ENCODE measurements around the gene CR1. TPM values are rescaled to one million over a fixed set of nuclear protein-coding genes. Genes with fewer than 3 reads are reported as not detected.
"Not testable (repeated sequence)": the region's sequence is repeated elsewhere in the genome, so short reads cannot be mapped to it uniquely, and the experiment has no call there.

The CR1 gene
- total and polyA plus RNA-seq, 2 donors (not counting 3 experiments of a cell fraction or from before 2014, with no cell fraction given), result not detected

DNA sequence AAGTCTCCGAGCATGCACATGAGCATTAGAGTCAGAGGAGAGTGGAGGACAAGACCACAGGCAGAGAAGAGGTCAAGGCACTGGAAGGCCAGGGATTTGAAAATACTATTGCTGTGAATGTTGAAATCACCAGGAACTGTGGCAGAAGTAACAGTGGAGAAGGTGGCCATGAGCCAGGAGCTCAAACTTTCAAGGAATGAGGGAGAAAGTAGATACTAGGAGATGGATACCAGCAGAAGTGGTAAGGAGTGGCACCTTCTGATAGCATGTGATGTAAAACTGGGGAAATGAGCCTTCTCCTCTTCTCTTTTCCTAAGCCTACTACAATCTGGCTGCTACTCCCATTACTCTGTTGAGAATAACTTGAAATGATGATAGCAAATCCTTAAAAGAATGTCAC is 1.8 kb upstream of the CR1 start:
- Histone ChIP-seq H3K27ac (ENCODE audit: insufficient read depth, low read depth, low read length) (no peak overlapping the region), H3K79me2 (ENCODE audit: control insufficient read depth, insufficient read depth, low read length) (no peaks in the 10 kb centered on the region), H4K20me1 (replicated peaks; ENCODE audit: control insufficient read depth, extremely low read depth, insufficient read depth, low read length) (no peaks in the 10 kb centered on the region), H3K36me3 (ENCODE audit: control insufficient read depth in 2 of 2, extremely low read depth in 1 of 2, insufficient read depth in 2 of 2, low read length in 2 of 2) (no peaks in the 10 kb centered on the region), H2AFZ (ENCODE audit: low read depth, low read length) (no peak overlapping the region), H3K4me2 (ENCODE audit: insufficient read depth, low read length) (no peak overlapping the region), H3K4me1 (ENCODE audit: control insufficient read depth, extremely low read depth, insufficient read depth, low read length) (peaks cover 4% of the 10 kb centered on the region), H3K9me3 (replicated peaks; ENCODE audit: control insufficient read depth, insufficient read depth, low read length) (no peaks in the 10 kb centered on the region), H3K9ac (replicated peaks; ENCODE audit: extremely low read depth, insufficient read depth, low read length) (no peak overlapping the region), H3K27me3 (ENCODE audit: control insufficient read depth in 2 of 2, insufficient read depth in 2 of 2, low read length in 2 of 2) (peaks cover 38 to 45% of the 10 kb centered on the region in 2 experiments), H3K4me3 (replicated peaks in 1 of 3; ENCODE audit: insufficient read depth in 1 of 3, low read depth in 1 of 3, low read length in 3 of 3) (no peak overlapping the region), H3K9me1 (replicated peaks; ENCODE audit: control insufficient read depth, extremely low read depth, insufficient read depth, low read length) (no peaks in the 10 kb centered on the region)
- intact Hi-C loops (cut with micrococcal nuclease) (no loop called here), dilution Hi-C loops (cut with MboI; ENCODE audit: extremely low pct_ligation_motif_present, low sequenced_read_pairs) (no loop called here)
- TF ChIP-seq POLR2AphosphoS5 (IDR thresholded peaks at IDR 0.05; ENCODE audit: insufficient read depth, low read depth, low read length) (no peak), MYC (IDR thresholded peaks at IDR 0.05; ENCODE audit: low read depth, low read length) (no peak), POLR2A (IDR thresholded peaks at IDR 0.05; ENCODE audit: low read depth, low read length) (no peak)
- TF ChIP-seq, protein P1, sequence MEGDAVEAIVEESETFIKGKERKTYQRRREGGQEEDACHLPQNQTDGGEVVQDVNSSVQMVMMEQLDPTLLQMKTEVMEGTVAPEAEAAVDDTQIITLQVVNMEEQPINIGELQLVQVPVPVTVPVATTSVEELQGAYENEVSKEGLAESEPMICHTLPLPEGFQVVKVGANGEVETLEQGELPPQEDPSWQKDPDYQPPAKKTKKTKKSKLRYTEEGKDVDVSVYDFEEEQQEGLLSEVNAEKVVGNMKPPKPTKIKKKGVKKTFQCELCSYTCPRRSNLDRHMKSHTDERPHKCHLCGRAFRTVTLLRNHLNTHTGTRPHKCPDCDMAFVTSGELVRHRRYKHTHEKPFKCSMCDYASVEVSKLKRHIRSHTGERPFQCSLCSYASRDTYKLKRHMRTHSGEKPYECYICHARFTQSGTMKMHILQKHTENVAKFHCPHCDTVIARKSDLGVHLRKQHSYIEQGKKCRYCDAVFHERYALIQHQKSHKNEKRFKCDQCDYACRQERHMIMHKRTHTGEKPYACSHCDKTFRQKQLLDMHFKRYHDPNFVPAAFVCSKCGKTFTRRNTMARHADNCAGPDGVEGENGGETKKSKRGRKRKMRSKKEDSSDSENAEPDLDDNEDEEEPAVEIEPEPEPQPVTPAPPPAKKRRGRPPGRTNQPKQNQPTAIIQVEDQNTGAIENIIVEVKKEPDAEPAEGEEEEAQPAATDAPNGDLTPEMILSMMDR (IDR thresholded peaks at IDR 0.05; ENCODE audit: extremely low read depth in 1 of 2, insufficient read depth in 1 of 2, low read depth in 1 of 2, low read length in 2 of 2), result no peak
- no peak for DNase-seq (ENCODE audit: low read depth, low spot score)
- FAIRE-seq, result no peak
- ChIA-PET CTCF (no interaction called here), POLR2A (no interaction called here)
- no TSS peak for BruUV-seq (replicated peaks)

DNA sequence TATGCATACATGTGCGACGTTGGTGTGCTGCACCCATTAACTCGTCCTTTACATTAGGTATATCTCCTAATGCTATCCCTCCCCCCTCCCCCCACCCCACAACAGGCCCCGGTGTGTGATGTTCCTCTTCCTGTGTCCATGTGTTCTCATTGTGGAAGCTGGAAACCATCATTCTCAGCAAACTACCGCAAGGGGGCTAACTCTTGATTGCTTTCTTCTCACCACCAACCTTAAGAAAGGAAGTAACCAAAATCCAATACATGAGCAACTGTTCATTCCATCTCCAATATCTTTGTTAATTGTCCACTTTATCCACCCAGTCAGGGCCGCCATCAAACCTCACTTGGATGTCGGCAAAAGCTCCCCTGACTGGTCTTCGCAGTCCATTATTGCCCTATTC is 676 bp upstream of the CR1 start:
- H3K4me1 ChIP-seq (ENCODE audit: control insufficient read depth, extremely low read depth, insufficient read depth, low read length); H3K4me3 ChIP-seq (replicated peaks in 1 of 3; ENCODE audit: insufficient read depth in 1 of 3, low read depth in 1 of 3, low read length in 3 of 3); H3K36me3 ChIP-seq (ENCODE audit: control insufficient read depth in 2 of 2, extremely low read depth in 1 of 2, insufficient read depth in 2 of 2, low read length in 2 of 2); BruUV-seq (replicated peaks); H3K27ac ChIP-seq (ENCODE audit: insufficient read depth, low read depth, low read length); H3K9me1 ChIP-seq (replicated peaks; ENCODE audit: control insufficient read depth, extremely low read depth, insufficient read depth, low read length); H2AFZ ChIP-seq (ENCODE audit: low read depth, low read length); H3K9ac ChIP-seq (replicated peaks; ENCODE audit: extremely low read depth, insufficient read depth, low read length); dilution Hi-C loops (cut with MboI; ENCODE audit: extremely low pct_ligation_motif_present, low sequenced_read_pairs); H3K79me2 ChIP-seq (ENCODE audit: control insufficient read depth, insufficient read depth, low read length); H3K9me3 ChIP-seq (replicated peaks; ENCODE audit: control insufficient read depth, insufficient read depth, low read length); FAIRE-seq; H4K20me1 ChIP-seq (replicated peaks; ENCODE audit: control insufficient read depth, extremely low read depth, insufficient read depth, low read length); POLR2A ChIA-PET; H3K4me2 ChIP-seq (ENCODE audit: insufficient read depth, low read length); DNase-seq (ENCODE audit: low read depth, low spot score): not testable (repeated sequence)
- CTCF ChIA-PET, result interaction anchor here (1.2 kb wide), 1 partner anchor 411 kb away, joined by 7 read pairs; no protein-coding TSS in a partner anchor
- peaks cover 40 to 42% of the 10 kb centered on the region in 2 experiments for H3K27me3 ChIP-seq (ENCODE audit: control insufficient read depth in 2 of 2, insufficient read depth in 2 of 2, low read length in 2 of 2)
- intact Hi-C loops (cut with micrococcal nuclease), result loop anchor here (5.0 kb wide), 2 partner anchors 238 to 763 kb away; no protein-coding TSS in a partner anchor
